GM19043 (cell line): ENCODE results near the gene GOLGA3.
"Not testable (repeated sequence)": the region's sequence is repeated elsewhere in the genome, so short reads cannot be mapped to it uniquely, and the experiment has no call there.

ENCODE experiments used
- ATAC-seq: cut with Tn5 transposase; IDR thresholded peaks from one replicate; pipeline ENCODE4 v1.9.1; 2021; ENCODE audit warnings: low read depth; ENCODE audit not compliant: unreplicated experiment

The GOLGA3 gene

DNA sequence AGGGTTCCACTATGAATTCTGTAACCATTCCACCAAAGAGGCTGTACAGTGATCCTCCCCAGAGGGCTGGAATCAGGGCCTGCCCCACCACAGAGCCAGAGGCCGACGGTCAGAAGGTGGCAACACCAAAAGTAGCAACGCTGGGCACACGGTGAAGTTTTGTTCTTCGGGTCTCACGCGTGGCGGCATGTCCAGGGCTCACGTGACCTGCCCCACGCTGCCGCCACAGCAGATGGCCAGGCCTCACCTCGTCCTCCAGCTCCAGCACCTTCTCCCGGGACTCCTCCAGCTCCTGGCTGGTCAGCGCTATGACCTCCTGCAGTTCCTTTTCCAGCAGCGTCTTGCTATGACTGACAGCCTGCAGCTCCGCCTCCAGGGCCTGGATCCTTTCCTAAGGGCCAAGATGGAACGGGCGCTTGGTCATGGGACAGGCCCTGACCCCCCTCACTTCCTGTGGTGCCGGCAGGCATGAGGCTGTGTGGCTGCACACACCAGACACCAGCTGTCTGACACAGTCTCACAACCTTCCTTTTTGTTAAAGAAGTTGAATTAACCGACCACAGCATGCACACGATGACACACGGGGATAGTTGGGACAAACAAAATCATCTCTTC is 44.6 kb downstream of the GOLGA3 start:
- ATAC-seq, result no peak

DNA sequence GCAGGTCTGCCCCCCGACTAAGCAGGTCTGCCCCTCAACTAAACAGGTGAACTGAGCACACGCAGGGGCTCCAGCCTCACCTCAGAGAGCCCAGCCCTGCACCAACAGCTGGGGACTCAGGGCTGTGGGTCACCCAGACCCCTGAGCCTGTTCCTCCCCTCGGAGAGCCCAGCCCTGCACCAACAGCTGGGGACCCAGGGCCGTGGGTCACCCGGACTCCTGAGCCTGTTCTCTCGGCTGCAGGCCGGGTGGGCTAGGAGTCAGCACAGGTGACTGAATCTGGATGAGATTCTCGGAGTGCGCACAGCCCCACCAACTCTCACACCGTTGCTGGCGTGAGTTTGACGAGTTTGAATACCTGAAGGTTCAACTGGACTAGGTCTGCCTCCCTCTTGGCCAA is 46.7 kb downstream of the GOLGA3 start:
- ATAC-seq, result no peak

DNA sequence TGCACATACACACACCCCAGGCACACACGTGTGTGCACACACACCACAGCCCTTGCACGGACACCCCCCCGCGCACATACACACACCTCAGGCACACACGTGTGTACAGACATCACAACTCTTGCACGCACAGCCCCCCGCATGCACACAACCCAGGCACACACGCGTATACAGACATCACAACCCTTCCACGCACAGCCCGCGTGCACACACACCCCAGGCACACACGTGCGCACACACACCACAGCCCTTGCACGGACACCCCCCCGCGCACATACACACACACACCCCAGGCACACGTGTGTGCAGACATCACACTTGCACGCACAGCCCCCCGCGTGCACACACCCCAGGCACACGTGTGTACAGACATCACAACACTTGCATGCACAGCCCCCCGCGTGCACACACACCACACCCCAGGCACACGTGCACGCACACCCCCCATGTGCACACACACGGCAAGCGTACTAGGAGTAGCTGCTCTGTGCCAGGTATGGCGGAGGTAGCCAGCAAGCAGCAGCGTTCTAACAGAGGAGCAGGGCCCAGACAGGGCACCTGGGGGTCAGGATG is 48.8 kb downstream of the GOLGA3 start:
- no peak for ATAC-seq

GRCh38 chr12:132777614-132778013 is 51.1 kb downstream of the GOLGA3 start:
- no peak for ATAC-seq

- no peak for ATAC-seq
Measured at GRCh38 chr12:132776816-132777568, 51.7 kb downstream of the GOLGA3 start.

- ATAC-seq, result not testable (repeated sequence)
Measured at GRCh38 chr12:132776230-132776625, 52.4 kb downstream of the GOLGA3 start.

DNA sequence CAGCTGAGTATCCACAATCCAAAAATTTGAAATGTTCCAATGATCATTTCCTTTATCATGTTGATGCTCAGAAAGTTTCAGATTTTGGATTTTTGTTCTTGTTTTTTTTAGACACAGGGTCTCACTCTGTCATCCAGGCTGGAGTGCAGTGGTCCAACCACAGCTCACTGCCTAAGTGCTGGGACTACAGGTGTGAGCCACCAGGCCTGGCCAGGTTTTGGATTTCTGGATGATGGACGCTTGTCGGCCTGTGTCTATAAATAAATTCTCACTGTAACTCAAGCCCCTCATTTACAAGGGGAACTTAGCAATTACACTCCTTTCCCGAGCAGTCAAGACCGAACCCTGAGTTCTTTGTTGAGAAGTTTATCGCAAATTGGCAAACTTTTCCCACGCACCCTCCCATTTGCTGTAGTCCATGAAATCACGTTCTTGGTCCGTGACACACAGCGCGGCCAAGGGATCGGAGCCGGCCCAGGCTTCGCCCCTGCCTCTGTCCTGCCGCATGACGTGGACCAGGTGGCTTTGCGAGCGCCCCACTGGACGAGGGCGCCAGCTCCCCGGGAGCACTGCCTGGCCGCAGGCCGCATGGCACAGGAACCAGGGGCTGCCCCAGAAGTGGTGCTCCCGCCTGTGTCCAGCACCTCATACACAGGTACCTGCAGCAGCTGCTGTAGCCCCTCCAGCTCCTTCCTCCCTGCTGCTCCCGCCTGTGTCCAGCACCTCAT is 53.0 kb downstream of the GOLGA3 start:
- ATAC-seq, result no peak

DNA sequence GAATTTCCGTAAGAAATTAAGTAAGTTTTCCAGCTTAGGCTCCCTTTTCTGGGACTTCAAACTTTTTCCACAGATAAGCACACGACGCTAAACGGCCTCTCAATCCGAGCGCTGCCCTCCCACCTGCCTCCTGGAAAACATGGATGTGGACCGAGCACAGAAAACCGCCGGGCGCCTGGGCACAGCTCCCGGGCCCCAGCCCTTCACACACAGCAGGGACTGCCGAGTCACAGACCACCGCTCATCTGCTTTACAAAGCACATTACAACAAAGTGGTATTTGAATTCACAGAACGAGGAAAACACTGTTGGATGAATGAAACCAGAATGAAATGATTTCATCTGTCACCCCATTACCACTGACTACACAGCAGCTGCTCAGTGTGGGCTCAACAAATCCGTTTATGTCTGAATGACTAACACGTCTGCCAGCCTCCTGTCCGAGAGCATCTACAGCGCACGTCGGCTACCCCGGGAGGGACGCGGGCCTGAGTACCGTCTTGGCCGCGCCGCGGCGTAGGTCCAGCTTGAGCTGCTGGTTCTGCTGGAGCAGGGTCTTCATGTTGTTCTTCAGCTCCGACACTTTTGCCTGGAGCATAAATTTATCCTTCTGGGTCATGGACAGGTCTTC is 53.9 kb downstream of the GOLGA3 start:
- no peak for ATAC-seq

DNA sequence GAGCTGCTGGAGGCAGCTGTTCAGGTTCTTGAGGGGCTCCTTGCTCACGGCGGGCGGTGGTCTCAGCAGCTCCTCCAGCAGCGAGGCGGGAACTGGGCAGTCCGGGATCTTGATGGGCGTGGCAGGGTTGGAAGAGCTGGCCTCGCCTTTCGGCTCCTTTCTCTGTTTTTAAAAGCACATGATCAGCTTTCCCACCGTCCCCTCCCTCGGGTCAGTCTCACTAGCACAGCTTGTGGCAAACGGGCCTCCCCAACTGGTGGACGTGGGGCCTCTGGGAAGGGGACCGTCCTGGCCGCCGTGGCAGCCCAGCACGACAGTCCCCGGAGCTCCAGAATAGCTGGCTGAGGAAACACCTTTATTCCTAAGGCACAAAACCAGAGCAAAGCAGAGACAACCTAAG is 54.5 kb downstream of the GOLGA3 start:
- ATAC-seq, result no peak

DNA sequence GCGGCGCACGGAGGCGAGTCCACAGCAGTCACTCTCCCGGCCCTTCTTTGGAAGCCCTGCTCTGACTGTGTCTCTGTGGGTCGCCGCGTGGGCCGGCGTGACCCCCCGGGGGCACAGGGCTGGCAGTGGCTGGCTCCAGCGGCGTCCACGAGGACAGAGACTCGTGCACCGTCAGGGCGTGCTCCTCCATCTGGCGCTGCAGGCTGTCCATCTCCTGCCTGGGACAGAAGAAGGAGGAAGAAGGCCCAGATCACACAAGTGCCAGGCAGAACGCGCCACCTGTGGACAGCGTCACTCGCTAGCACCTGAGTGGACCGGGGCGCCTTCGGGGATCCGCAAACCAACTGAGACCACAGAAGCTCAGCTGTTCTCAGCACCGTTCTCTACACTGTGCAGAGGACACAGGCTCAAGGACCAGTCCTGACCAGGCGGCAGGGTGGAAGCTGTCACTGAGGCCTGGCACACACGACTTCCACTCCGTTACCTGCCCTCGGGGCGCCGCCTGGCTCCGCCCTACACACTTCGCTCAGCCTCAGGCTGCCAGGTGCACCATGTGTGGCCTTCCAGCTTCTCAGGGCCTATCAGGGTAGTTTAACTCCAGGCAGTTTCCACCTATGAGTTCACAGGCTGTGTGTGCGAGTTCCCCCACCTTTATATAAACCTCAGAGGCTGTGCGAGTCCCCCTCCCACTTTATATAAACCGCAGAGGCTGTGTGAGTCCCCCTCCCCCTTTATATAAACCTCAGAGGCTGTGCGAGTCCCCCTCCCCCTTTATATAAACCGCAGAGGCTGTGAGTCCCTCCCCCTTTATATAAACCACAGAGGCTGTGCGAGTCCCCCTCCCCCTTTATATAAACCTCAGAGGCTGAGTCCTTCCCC is 55.4 kb downstream of the GOLGA3 start:
- no peak for ATAC-seq

DNA sequence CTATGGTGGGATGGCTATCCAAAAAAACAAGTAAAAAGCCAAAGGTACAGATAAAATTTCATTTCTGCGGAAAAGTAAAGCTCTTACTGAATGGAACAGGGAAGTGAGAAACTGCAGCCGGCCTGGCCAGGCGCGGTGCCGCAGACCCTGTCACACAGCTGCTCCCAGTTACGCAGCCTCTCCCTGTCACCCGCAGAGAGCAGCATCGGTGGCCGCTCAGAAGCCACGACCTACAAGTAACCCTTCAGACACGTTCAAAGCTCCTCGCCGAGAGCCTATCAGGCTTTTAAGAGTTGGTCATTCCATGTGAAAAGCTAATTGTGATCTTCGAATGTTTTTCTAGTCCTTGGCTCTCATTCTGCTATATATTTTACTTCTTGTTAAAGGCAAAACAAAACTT is 56.1 kb downstream of the GOLGA3 start:
- peak; percentile 66 for ATAC-seq

DNA sequence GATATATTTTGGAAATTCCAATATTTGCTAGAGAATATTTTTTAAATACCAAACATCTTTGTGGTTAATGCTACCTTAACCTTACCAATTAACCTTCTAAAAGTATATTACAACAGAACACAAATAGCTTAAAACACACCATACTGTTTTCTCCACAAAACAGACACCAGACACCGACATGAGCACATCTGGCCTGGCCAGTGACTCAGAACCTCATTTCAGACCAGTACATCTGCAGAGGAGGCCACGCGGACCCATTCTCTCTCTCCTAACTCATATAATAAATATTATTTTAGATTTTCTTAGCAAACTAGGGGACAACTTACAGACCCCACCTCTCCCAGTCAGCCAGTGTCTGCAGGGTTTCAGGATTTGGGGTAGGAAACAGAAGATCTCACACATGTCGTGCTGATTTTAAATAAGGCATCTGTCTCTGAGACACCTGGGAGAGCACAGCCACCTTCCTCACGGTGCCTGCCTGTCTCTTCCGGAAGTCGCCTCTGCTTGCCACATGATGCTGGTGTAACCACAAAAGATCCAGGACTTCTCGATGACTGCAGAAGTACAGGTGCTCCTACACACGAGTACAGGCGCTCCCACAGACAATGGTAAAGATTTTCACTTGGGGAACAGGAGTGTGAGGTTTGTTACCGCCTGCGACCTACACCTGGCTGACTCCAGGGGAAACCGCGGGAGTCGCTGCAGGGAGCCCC is 57.4 kb downstream of the GOLGA3 start:
- ATAC-seq, result peak; percentile 44

DNA sequence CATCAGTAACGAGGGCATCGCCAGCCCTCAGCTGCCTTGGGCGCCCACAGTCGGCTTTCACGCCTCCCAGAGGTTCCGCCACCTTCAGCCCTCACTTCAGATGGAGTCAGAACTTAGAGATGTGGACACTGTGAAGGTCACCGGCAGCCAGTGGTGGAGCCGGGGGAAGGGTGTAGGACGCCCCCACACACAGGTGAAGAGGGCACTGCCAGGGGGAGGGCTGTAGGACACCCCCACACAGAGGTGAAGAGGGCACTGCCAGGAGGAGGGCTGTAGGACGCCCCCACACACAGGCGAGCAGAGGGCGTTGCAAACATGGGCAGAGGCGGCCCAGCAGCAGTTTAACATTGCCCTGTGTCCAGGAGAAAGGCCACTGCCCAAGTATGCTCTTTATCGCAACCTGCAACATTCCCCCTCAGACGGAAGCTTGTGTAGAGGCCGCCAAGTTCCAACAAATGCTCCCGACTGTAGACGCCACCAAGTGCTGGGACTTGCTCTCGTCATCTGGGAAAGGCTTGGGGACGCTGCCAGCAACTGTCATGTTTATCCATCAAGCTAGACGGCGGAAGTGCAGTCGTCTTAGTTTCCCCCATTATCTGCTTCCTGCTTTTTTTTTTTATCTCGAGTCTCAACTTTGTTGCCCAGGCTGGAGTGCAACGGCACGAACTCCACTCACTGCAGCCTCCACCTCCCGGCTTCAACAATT is 62.1 kb downstream of the GOLGA3 start:
- no peak for ATAC-seq

DNA sequence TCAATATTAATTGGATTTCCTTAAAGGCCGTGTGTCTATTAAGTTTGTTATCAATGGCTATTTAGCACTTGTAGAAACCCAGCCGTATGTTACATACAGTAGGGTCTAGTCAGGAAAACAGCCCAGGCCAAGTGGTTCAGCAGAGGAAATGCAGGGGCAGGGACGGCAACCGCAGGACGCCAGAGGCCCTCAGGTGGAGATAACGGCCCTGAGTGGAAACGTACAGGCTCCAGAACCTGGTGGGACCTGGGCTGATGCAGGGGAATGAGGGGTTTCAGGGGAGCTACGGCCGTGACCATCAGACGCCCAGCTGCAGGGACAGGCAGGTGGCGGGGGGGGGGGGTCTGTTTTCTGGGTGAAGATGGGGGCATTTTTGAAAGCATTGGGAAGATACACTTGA is 63.3 kb downstream of the GOLGA3 start:
- ATAC-seq, result no peak

- no peak for ATAC-seq
Measured at GRCh38 chr12:132764231-132764630, 64.4 kb downstream of the GOLGA3 start.

DNA sequence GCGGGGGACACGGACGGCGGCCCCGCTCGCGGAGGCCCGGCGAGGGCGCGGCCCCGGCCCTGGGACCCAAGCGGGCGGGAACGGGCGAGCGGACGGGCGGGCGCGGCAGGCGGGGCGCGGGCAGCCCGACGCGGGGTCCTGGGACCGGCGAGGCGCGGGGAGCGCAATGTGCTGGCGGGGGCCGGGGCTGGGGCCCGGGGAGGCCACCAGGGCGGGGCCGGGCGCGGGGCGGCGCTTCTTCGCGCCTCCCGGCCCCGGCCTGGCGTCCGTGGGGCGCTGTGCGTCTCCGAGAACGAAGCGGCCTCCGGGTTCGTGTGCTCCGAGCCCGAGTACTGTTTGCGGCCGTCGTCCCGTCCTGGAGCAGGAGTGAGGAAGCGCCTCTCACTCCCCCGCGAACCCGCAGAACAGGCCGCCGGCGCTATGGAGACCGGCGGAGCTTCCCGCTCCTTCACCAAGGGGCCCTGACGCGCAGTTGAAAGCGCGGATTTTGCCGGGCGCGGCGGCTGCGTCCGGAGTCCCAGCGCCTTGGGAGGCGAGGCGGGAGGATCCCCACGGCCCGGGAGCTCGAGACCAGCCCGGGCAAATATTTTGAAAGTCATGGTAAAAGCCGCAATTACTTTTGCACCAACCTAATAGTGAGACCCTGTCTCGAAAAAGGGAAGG is 66.6 kb downstream of the GOLGA3 start:
- peak; percentile 66 for ATAC-seq

GRCh38 chr12:132761032-132761920 is 67.4 kb downstream of the GOLGA3 start, which contains the start of gene ANKLE2:
ANKLE2 (minus strand) TSS chr12:132761832; CDS start chr12:132761798, 34 bp downstream.
- peak; percentile 7 for ATAC-seq
